Keratinocyte (primary cell): Measurements from ENCODE around the gene USP10. TPM values are rescaled to one million over a fixed set of nuclear protein-coding genes. Genes with fewer than 3 reads are reported as not detected.

Experiments
- DNase-seq: peaks from one replicate; pipeline ENCODE4 v3.0.0-alpha.2; 2011; ENCODE audit warnings: low read depth, missing footprints, low spot score
- FAIRE-seq: peaks from 2 replicates; lab custom pipeline; 2011; peaks lifted over from hg19 to GRCh38; lab: Jason Lieb, UNC
- H2AFZ ChIP-seq: 2 replicates; pipeline ENCODE4 v1.6.0; 2012; ENCODE audit warnings: low read length, control low read depth, inconsistent platforms; ENCODE audit not compliant: control insufficient read depth
- H3K27ac ChIP-seq: 2 replicates; pipeline ENCODE4 v1.5.1; 2011; ENCODE audit warnings: low read length; ENCODE audit not compliant: control insufficient read depth, insufficient read depth
- H3K27me3 ChIP-seq: 3 replicates; pipeline ENCODE4 v1.6.0; 2011; ENCODE audit warnings: low read length; ENCODE audit not compliant: control insufficient read depth, insufficient read depth; ENCODE audit errors: extremely low read depth
- H3K36me3 ChIP-seq, 2 experiments: 2 replicates in 1 of 2; 3 replicates in 1 of 2; pipeline ENCODE4 v1.5.1; 2011; ENCODE audit warnings: low read length in 2 of 2, mild to moderate bottlenecking in 1 of 2; ENCODE audit not compliant: control insufficient read depth in 2 of 2, insufficient read depth in 2 of 2; ENCODE audit errors: extremely low read depth in 1 of 2
- H3K4me1 ChIP-seq: 3 replicates; pipeline ENCODE4 v1.5.1; 2011; ENCODE audit warnings: low read length; ENCODE audit not compliant: control insufficient read depth, insufficient read depth; ENCODE audit errors: extremely low read depth
- H3K4me2 ChIP-seq: 3 replicates; pipeline ENCODE4 v1.6.0; 2011; ENCODE audit warnings: low read depth, low read length; ENCODE audit not compliant: control insufficient read depth, insufficient read depth; ENCODE audit errors: extremely low read depth
- H3K4me3 ChIP-seq, 3 experiments: fragments of 200-600 bp in 1 of 3; sonication (generic) in 1 of 3; 2 replicates in 2 of 3; 3 replicates in 1 of 3; pipeline ENCODE4 v1.5.1; 2011 to 2016; ENCODE audit warnings: low read length in 3 of 3, mild to moderate bottlenecking in 3 of 3, control low read depth in 2 of 3, inconsistent platforms in 1 of 3, low read depth in 1 of 3, mixed read lengths in 1 of 3, mixed run types in 1 of 3, moderate library complexity in 1 of 3; ENCODE audit not compliant: control insufficient read depth in 2 of 3, insufficient read depth in 2 of 3; ENCODE audit errors: extremely low read depth in 1 of 3
- H3K79me2 ChIP-seq: 2 replicates; pipeline ENCODE4 v1.6.0; 2012; ENCODE audit warnings: low read length; ENCODE audit not compliant: control insufficient read depth, insufficient read depth
- H3K9ac ChIP-seq: 3 replicates; pipeline ENCODE4 v1.6.0; 2011; ENCODE audit warnings: low read length; ENCODE audit not compliant: control insufficient read depth, insufficient read depth; ENCODE audit errors: extremely low read depth
- H3K9me1 ChIP-seq: 3 replicates; pipeline ENCODE4 v1.6.0; 2011; ENCODE audit warnings: low read length; ENCODE audit not compliant: control insufficient read depth, insufficient read depth; ENCODE audit errors: extremely low read depth
- H3K9me3 ChIP-seq: 2 replicates; pipeline ENCODE4 v1.5.1; 2012; ENCODE audit warnings: low read depth, low read length; ENCODE audit not compliant: control insufficient read depth
- H4K20me1 ChIP-seq: 3 replicates; pipeline ENCODE4 v1.6.0; 2011; ENCODE audit warnings: low read length; ENCODE audit not compliant: control insufficient read depth, insufficient read depth; ENCODE audit errors: extremely low read depth
- EZH2 ChIP-seq: IDR thresholded peaks from one replicate; pipeline ENCODE4 v1.6.1; 2012; ENCODE audit warnings: inconsistent platforms, mild to moderate bottlenecking, low read length, moderate library complexity
- dilution Hi-C: fragments of 300-500 bp; cut with MboI; formaldehyde crosslinking; loops from one replicate; pipeline ENCODE4 v1.7.0; 2020; ENCODE audit warnings: low sequenced_read_pairs; ENCODE audit not compliant: extremely low pct_ligation_motif_present
- polyA plus RNA-seq, 5 experiments: library from polyadenylated mRNA; depleted of rRNA in 3 of 5; stranded (reverse) in 3 of 5; stranded (forward) in 1 of 5; unstranded in 1 of 5; fragments of >200 nt; gene quantifications; 1 replicate in 1 of 5; 2 replicates in 3 of 5; 3 replicates in 1 of 5; pipeline versions ENCODE4 v1.2.1 to v1.2.3, GENCODE V29; 2011 to 2012; ENCODE audit warnings: missing spikeins in 2 of 5, low read depth in 1 of 5, low replicate concordance in 1 of 5
- TF ChIP-seq, protein P1 (sequence below), 3 experiments: IDR thresholded peaks in 1 of 3; conservative IDR thresholded peaks in 1 of 3; optimal IDR thresholded peaks in 1 of 3; 2 replicates in 2 of 3; 3 replicates in 1 of 3; pipeline versions ENCODE3 to v1.5.1; 2011; ENCODE audit warnings: low read length in 3 of 3, mild to moderate bottlenecking in 3 of 3, moderate library complexity in 2 of 3, control low read depth in 1 of 3, inconsistent platforms in 1 of 3; ENCODE audit not compliant: insufficient read depth in 2 of 3; ENCODE audit errors: extremely low read depth in 1 of 3

The USP10 gene
- polyA plus RNA-seq, 1 donor (not counting 4 experiments of a cell fraction or from before 2014, with no cell fraction given): 92.0 TPM

DNA sequence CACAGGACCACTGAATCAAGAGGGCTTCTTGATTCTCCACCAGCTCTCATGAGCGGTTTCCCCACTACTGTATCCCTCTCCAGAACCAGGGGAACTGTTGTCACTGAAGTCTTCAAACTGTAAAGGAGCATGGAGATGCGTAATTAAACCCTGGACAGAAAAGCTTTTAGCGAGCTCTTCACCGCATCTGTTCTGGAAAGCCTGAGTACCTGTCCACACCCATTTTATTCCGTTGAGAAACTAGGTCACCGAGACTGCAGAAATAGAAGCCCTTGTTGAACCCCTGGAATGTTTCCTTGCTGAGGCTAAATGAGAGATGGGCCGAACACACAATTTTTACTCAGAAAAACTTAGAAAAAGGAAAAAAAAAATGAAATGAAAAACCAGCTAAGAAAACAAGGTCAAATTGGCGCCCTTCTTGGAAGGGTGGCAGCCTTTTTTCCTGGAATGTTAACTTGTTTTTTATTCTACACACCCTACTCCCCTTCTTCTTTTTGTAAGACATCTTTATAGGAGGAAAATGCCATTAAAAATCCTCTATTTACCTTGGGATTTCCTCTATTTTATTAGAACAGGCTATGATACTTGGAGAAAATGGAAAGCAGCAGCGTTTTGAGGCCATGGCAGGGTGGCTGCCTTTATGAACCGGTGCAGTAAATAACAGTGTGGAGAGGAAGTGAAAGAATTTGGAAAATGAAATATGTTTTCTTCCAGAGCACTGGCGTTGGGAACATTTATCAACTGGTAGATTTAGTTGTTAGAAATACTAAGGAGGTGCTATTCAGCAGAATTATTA lies 67.4 kb downstream of the USP10 start:
- Histone ChIP-seq H3K27ac (no peak overlapping the region), H3K79me2 (peaks cover 9% of the 10 kb centered on the region), H3K27me3 (no peaks in the 10 kb centered on the region), H2AFZ (no peak overlapping the region), H3K9me3 (no peaks in the 10 kb centered on the region), H3K4me3 (no peak overlapping the region), H4K20me1 (no peaks in the 10 kb centered on the region), H3K36me3 (peaks cover 29 to 33% of the 10 kb centered on the region in 2 experiments), H3K4me1 (no peaks in the 10 kb centered on the region), H3K4me2 (no peak overlapping the region), H3K9me1 (no peaks in the 10 kb centered on the region), H3K9ac (no peak overlapping the region)
- no peak for FAIRE-seq
- dilution Hi-C loops: no loop called here
- TF ChIP-seq, protein P1, sequence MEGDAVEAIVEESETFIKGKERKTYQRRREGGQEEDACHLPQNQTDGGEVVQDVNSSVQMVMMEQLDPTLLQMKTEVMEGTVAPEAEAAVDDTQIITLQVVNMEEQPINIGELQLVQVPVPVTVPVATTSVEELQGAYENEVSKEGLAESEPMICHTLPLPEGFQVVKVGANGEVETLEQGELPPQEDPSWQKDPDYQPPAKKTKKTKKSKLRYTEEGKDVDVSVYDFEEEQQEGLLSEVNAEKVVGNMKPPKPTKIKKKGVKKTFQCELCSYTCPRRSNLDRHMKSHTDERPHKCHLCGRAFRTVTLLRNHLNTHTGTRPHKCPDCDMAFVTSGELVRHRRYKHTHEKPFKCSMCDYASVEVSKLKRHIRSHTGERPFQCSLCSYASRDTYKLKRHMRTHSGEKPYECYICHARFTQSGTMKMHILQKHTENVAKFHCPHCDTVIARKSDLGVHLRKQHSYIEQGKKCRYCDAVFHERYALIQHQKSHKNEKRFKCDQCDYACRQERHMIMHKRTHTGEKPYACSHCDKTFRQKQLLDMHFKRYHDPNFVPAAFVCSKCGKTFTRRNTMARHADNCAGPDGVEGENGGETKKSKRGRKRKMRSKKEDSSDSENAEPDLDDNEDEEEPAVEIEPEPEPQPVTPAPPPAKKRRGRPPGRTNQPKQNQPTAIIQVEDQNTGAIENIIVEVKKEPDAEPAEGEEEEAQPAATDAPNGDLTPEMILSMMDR (optimal IDR thresholded peaks at IDR 0.05 in 1 of 3, IDR thresholded peaks at IDR 0.05 in 1 of 3, conservative IDR thresholded peaks at IDR 0.05 in 1 of 3; ENCODE audit: extremely low read depth in 1 of 3, insufficient read depth in 2 of 3, low read length in 3 of 3): no peak
- no peak for DNase-seq

- peaks cover 32 to 38% of the 10 kb centered on the region in 2 experiments for H3K36me3 ChIP-seq
- dilution Hi-C loops: no loop called here
- H3K9ac ChIP-seq: no peak overlapping the region
- no peak overlapping the region for H3K4me3 ChIP-seq
- TF ChIP-seq, protein P1 (optimal IDR thresholded peaks at IDR 0.05 in 1 of 3, IDR thresholded peaks at IDR 0.05 in 1 of 3, conservative IDR thresholded peaks at IDR 0.05 in 1 of 3; ENCODE audit: extremely low read depth in 1 of 3, insufficient read depth in 2 of 3, low read length in 3 of 3): no peak
- no peak for TF ChIP-seq EZH2
- H3K4me1 ChIP-seq: no peaks in the 10 kb centered on the region
- no peaks in the 10 kb centered on the region for H4K20me1 ChIP-seq
- DNase-seq: no peak
- no peaks in the 10 kb centered on the region for H3K9me1 ChIP-seq
- peaks cover 9% of the 10 kb centered on the region for H3K79me2 ChIP-seq
- FAIRE-seq: no peak
- H3K27me3 ChIP-seq: no peaks in the 10 kb centered on the region
- no peak overlapping the region for H3K27ac ChIP-seq
- H3K9me3 ChIP-seq: no peaks in the 10 kb centered on the region
- H3K4me2 ChIP-seq: no peak overlapping the region
- no peak overlapping the region for H2AFZ ChIP-seq
Measured at GRCh38 chr16:84768061-84768807, 68.4 kb downstream of the USP10 start.
